Right cardiac atrium (tissue), 5 donors: ENCODE data around the gene GXYLT1. TPM values are rescaled to one million over a fixed set of nuclear protein-coding genes. Genes with fewer than 3 reads are reported as not detected.
"Not testable (repeated sequence)": the region's sequence is repeated elsewhere in the genome, so short reads cannot be mapped to it uniquely, and the experiment has no call there.

ENCODE experiments used
- ATAC-seq, 2 donors: fragments of 200-7000 bp; cut with Tn5 transposase; one replicate each; pipeline versions ENCODE4 v1.8.0 to v1.9.1; 2020; ENCODE audit warnings: moderate library complexity in 2 of 2, mild to moderate bottlenecking in 1 of 2
- DNase-seq, 3 donors: peaks; one replicate each; pipeline ENCODE4 v3.0.0-alpha.2; 2020
- H3K27ac ChIP-seq: one replicate; pipeline ENCODE4 v1.5.1; 2013; ENCODE audit warnings: mild to moderate bottlenecking, low read length, control low read depth, moderate library complexity
- H3K27me3 ChIP-seq: one replicate; pipeline ENCODE4 v1.6.1; 2013; ENCODE audit not compliant: control insufficient read depth, insufficient read depth
- H3K4me1 ChIP-seq: one replicate; pipeline ENCODE4 v1.6.1; 2013; ENCODE audit warnings: low read length; ENCODE audit not compliant: control insufficient read depth, insufficient read depth
- H3K4me3 ChIP-seq: one replicate; pipeline ENCODE4 v1.5.1; 2013; ENCODE audit warnings: low read length, control low read depth
- H3K9me3 ChIP-seq: one replicate; pipeline ENCODE4 v1.6.1; 2013; ENCODE audit warnings: low read length; ENCODE audit not compliant: control insufficient read depth
- WGBS: extraction: QIAGEN DNeasy Blood & Tissue Kit; methylation state at CpG from one replicate; pipeline ENCODE4 v1.1.7; 2013; 5-methylcytosine and 5-hydroxymethylcytosine counted together
- intact Hi-C, 4 donors: fragments of 100-400 bp; cut with DNase I; formaldehyde crosslinking; loops; one replicate each; pipeline versions ENCODE4 v1.11.0 to v1.14.0; 2022 to 2023
- polyA plus RNA-seq: library from polyadenylated mRNA; stranded (reverse); fragments of 200-250 nt; gene quantifications from one replicate; pipeline ENCODE4 v1.2.3, GENCODE V29; 2013
- total RNA-seq, 4 donors: library from RNA; stranded (reverse); fragmentation: NEBNext Ultra II Directional; extraction: Animal tissue kit (Norgen Biotek cat#: 25700); gene quantifications; one replicate each; pipeline ENCODE4 v1.2.1, GENCODE V29; 2021
- donor health status: healthy with polysubstance abuse.
- donor health status: DM: no; HTN: yes; CAD: no.
- donor health status: DM: no; HTN: no; CAD: no.
- donor health status: DM: no; HTN: yes; CAD: no; lungs with severe emphysema.
- donor health status: DM: yes; HTN: yes; CAD: no.

Gene GXYLT1
- total and polyA plus RNA-seq, 5 donors, result 2.0 to 8.2 (median 6.1) TPM

DNA sequence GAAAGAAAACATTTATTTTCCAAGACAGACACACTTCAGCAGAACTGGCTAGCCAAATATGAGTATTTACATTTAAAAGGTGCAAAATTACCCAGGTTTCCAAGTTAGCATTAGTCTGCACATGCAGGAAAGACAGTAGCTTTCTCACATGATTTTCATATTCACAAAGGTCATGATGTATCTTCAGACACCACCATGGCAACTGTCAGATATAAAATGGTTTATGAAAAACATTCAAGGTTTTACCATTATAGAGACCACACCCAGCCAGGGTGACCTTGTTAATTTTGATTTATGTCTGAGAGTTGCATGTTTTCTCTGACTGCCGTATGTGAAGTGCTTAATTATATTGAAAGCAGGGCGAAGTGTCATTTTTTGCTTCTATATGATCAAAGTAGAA lies 91.2 kb downstream of the GXYLT1 start:
- DNase-seq, result no peak
- ATAC-seq, result no peak
- no peak overlapping the region for H3K27ac ChIP-seq
- H3K4me1 ChIP-seq, result no peaks in the 10 kb centered on the region
- H3K4me3 ChIP-seq, result no peak overlapping the region
- intact Hi-C loops, result no loop called here
- 88% methylated on average over 2 of the region's 2 CpGs for WGBS
- H3K27me3 ChIP-seq, result no peaks in the 10 kb centered on the region
- no peaks in the 10 kb centered on the region for H3K9me3 ChIP-seq

DNA sequence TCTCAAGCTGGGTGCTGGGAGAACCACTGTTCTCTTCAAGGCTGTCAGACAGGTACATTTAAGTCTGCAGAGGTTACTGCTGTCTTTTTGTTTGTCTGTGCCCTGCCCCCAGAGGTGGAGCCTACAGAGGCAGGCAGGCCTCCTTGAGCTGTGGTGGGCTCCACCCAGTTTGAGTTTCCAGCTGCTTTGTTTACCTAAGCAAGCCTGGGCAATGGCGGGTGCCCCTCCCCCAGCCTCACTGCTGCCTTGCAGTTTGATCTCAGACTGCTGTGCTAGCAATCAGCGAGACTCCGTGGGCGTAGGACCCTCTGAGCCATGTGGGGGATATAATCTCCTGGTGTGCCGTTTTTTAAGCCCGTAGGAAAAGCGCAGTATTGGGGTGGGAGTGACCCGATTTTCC lies 95.7 kb downstream of the GXYLT1 start:
- DNase-seq, ATAC-seq, intact Hi-C loops: not testable (repeated sequence)

DNA sequence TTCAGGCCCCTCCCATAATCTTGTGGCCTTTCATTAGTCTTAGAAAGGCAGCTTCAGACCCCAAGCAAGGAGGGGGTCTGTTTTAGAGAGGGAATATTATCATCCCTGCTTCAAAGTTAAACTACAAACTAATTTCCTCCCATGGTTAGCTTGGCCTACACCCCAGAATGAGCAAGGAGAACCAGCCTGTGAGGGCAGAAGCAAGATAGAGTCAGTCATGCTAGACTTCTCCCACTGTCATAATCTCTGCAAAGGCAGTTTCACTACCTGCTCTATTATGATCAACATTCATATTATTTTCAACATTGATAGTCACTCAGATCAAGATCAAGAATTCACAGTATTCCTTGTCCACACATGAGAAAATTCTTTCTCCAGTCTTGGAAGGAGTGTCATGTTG lies 105.1 kb downstream of the GXYLT1 start:
- no peak for ATAC-seq
- intact Hi-C loops, result no loop called here

More for the DNA sequence above, 95.7 kb downstream of the GXYLT1 start:
- WGBS, result 91% methylated on average over 8 of the region's 8 CpGs
- not testable (repeated sequence) for H3K9me3 ChIP-seq, H3K4me1 ChIP-seq, H3K4me3 ChIP-seq, H3K27me3 ChIP-seq, H3K27ac ChIP-seq

DNA sequence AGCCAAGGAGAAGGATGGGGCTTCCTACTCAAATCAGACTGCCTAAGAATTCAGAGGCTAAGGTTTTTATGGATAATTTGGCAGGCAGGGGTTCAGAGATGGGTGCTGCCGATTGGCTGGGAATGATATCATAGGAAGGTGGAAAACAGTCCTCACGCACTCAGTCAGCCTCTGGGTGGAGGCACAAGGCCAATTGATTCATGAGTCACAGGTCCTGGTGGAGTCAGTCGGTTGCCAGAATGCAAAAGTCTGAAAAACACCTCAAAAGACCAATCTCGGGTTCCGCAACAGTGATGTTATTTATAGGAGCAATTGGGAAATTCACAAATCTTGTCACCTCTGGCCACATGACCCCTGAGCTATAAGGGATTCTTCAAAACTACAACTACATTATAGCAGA lies 105.5 kb downstream of the GXYLT1 start:
- no peaks in the 10 kb centered on the region for H3K9me3 ChIP-seq
- H3K27ac ChIP-seq, result no peak overlapping the region
- H3K4me1 ChIP-seq, result no peaks in the 10 kb centered on the region
- DNase-seq, result no peak
- intact Hi-C loops, result no loop called here
- H3K27me3 ChIP-seq, result no peaks in the 10 kb centered on the region
- no peak overlapping the region for H3K4me3 ChIP-seq
- ATAC-seq, result no peak
- 74% methylated on average over 5 of the region's 5 CpGs for WGBS

More for the DNA sequence above, 105.1 kb downstream of the GXYLT1 start:
- no peak for DNase-seq
- Histone ChIP-seq H3K27me3 (no peaks in the 10 kb centered on the region), H3K4me3 (no peak overlapping the region), H3K4me1 (no peaks in the 10 kb centered on the region), H3K9me3 (no peaks in the 10 kb centered on the region), H3K27ac (no peak overlapping the region)

DNA sequence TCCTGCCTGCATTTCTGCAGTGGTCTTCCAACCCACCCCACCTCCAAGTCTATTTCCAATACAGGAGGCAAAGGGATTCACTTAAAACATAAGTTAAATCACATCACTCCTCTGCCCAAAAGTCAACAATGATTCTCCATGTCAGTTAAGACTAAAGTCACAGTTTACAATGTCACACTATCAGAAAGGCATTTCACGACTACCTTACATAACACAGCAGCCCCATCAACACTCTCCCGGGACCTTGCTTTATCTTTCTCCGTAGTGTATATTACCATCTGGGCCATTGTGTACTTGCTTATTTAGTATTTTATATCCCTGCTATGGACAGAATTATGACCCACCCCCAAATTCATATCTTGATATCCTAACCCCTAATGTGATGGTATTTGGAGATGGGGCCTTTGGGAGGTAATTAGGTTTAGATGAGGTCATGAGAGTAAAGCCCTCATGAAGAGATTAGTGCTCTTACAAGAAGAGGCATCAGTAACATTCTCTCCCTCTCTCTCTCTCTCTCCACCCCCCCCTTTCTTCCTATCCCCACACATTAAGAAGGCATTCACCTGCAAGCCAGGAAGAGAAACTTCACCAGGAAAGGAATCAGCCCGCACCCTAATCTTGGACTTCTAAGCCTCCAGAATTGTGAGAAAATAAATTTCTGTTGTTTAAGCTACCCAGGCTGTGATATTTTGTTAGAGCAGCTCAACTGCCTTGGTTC lies 112.7 kb downstream of the GXYLT1 start:
- H3K4me3 ChIP-seq, result no peak overlapping the region
- no peaks in the 10 kb centered on the region for H3K9me3 ChIP-seq
- no peak overlapping the region for H3K27ac ChIP-seq
- intact Hi-C loops, result no loop called here
- H3K4me1 ChIP-seq, result no peaks in the 10 kb centered on the region
- WGBS, result 59% methylated on average over 4 of the region's 4 CpGs
- H3K27me3 ChIP-seq, result no peaks in the 10 kb centered on the region
- ATAC-seq (no peak), DNase-seq (no peak)

Other genes with a start within 250 kb of the GXYLT1 start
- gene YAF2, start 93.4 kb upstream of the GXYLT1 start, total RNA-seq, result 10 to 100 TPM; 82.0 to 93.9 (median 87.2) TPM
- gene YAF2, start 93.4 kb upstream of the GXYLT1 start, polyA plus RNA-seq, result 42.6 TPM
- 10 to 100 TPM; 52.3 to 59.6 (median 56.9) TPM for gene ZCRB1, start 181.2 kb upstream of the GXYLT1 start, total RNA-seq
- 42.8 TPM for gene ZCRB1, start 181.2 kb upstream of the GXYLT1 start, polyA plus RNA-seq
- 10 to 100 TPM; 39.2 to 48.8 (median 43.3) TPM for gene PPHLN1, start 181.3 kb upstream of the GXYLT1 start, total RNA-seq
- gene PPHLN1, start 181.3 kb upstream of the GXYLT1 start, polyA plus RNA-seq, result 42.4 TPM